Coronary artery (tissue), 2 donors: ENCODE data around the gene ALKBH7.
A peak's percentile ranks its signal among the peaks of the same experiment; 100 is the strongest.
"Not testable (repeated sequence)": the region's sequence is repeated elsewhere in the genome, so short reads cannot be mapped to it uniquely, and the experiment has no call there.

Experiments
- DNase-seq: peaks from one replicate; pipeline ENCODE4 v3.0.0-alpha.2; 2017; ENCODE audit warnings: low spot score
- H3K27ac ChIP-seq, 2 donors: fragments of 200-600 bp; sonication (generic); one replicate each; pipeline ENCODE4 v1.5.1; 2016 to 2019
- H3K4me3 ChIP-seq: fragments of 200-600 bp; sonication (generic); 2 replicates; pipeline ENCODE4 v1.5.1; 2016; ENCODE audit warnings: mild to moderate bottlenecking, moderate library complexity
- TF ChIP-seq, protein P1 (sequence below): fragments of 200-600 bp; sonication (generic); IDR thresholded peaks from one replicate; pipeline ENCODE4 v1.5.1; 2019; ENCODE audit warnings: antibody characterized with exemption

ALKBH7 gene

DNA sequence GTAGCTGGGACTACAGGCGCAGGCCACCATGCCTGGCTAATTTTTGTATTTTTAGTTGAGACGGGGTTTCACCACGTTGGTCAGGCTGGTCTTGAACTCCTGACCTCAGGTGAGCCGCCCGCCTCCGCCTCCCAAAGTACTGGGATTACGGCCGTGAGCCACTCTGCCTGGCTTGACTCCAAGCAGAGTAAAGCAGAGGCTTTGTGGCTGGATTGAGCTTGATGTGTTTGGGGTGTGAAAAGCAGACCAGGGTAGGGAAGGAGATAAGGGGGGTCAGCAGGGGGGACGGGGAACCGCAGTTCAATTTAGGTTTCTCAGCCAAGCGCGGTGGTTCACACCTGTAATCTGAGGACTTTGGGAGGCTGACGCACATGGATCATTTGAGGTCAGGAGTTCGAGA is 15.4 kb upstream of the ALKBH7 start:
- no peak overlapping the region for H3K27ac ChIP-seq
- no peak for DNase-seq
- H3K4me3 ChIP-seq: no peak overlapping the region
- TF ChIP-seq, protein P1, sequence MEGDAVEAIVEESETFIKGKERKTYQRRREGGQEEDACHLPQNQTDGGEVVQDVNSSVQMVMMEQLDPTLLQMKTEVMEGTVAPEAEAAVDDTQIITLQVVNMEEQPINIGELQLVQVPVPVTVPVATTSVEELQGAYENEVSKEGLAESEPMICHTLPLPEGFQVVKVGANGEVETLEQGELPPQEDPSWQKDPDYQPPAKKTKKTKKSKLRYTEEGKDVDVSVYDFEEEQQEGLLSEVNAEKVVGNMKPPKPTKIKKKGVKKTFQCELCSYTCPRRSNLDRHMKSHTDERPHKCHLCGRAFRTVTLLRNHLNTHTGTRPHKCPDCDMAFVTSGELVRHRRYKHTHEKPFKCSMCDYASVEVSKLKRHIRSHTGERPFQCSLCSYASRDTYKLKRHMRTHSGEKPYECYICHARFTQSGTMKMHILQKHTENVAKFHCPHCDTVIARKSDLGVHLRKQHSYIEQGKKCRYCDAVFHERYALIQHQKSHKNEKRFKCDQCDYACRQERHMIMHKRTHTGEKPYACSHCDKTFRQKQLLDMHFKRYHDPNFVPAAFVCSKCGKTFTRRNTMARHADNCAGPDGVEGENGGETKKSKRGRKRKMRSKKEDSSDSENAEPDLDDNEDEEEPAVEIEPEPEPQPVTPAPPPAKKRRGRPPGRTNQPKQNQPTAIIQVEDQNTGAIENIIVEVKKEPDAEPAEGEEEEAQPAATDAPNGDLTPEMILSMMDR: no peak

- H3K27ac ChIP-seq: no peak overlapping the region
- TF ChIP-seq, protein P1: no peak
- DNase-seq: no peak
- H3K4me3 ChIP-seq: no peak overlapping the region
These were observed 14.6 kb upstream of the ALKBH7 start for GRCh38 chr19:6358003-6358402.

DNA sequence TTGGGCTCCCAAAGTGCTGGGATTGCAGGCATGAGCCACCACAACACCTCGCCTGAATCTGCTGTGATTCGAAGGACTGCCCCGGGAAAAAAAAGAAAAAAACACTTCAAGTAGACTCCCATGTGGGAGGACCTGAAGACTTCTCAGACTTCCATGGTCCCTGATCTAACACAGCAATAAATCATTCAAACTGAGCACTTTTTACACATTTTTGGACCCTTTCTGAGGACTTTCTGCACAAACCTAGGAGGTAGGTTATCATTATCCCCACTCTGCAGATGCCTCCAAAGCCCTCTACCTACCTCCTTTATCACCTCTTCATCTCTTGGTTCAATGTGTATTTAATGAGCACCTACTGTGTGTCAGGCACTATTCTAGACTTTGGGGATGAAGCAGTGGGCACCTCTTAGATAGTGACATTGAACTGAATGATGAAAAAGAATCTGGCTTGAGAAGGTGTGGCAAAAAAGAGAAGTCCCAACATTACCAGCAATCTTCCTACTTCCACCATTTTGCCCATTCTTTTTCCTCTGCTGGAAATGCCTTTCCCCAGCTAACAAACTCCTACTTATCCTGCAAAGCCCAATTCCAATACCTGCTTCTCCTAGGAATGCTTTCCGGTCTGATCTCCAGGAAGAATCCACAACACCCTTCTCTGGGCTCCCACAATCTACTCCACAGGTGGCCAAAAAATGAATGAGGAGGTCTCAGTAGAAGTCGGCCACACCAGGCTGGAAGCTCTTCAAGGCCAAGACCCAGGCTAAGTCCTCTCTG is 12.8 kb upstream of the ALKBH7 start:
- no peak for DNase-seq
- TF ChIP-seq, protein P1: no peak
- no peak overlapping the region for H3K4me3 ChIP-seq
- no peak overlapping the region for H3K27ac ChIP-seq

- DNase-seq, H3K4me3 ChIP-seq, H3K27ac ChIP-seq: not testable (repeated sequence)
These were observed 12.1 kb upstream of the ALKBH7 start for GRCh38 chr19:6360445-6360844.

DNA sequence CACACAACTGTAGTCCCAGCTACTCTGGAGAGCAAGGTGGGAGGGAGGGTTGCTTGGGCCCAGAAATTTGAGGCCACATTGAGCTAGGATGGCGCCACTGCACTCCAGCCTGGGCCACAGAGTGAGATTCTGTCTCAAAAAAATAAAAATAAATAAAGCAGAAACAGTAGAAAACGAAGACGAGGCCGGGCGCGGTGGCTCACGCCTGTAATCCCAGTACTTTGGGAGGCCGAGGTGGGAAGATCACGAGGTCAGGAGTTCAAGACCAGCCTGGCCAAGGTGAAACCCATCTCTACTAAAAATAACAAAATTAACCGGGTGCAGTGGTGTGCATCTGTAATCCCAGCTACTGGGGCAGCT is 11.8 kb upstream of the ALKBH7 start:
- not testable (repeated sequence) for DNase-seq
- H3K4me3 ChIP-seq: peak overlapping the region; percentile 98
- peak overlapping the region; percentile 85 to 96 for H3K27ac ChIP-seq

DNA sequence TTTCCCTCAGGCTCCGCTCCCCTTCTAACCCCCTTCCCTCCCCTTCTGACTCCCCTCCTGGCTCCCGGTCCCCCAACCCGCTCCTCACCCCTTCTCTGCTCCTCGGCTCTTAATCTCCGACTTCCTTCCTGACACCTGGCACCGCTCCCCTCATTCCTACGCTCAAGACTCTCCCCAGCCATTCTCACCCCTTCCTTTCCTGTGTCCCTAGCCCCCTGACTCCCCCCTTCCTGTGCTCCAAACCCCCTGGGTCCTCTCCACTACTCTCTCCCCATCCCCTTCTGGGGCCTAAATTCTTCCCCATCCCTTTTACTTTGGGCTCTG is 10.6 kb upstream of the ALKBH7 start:
- H3K27ac ChIP-seq: peak overlapping the region; percentile 85 to 96
- H3K4me3 ChIP-seq: peak overlapping the region; percentile 98
- TF ChIP-seq, protein P1: no peak
- DNase-seq: no peak

DNA sequence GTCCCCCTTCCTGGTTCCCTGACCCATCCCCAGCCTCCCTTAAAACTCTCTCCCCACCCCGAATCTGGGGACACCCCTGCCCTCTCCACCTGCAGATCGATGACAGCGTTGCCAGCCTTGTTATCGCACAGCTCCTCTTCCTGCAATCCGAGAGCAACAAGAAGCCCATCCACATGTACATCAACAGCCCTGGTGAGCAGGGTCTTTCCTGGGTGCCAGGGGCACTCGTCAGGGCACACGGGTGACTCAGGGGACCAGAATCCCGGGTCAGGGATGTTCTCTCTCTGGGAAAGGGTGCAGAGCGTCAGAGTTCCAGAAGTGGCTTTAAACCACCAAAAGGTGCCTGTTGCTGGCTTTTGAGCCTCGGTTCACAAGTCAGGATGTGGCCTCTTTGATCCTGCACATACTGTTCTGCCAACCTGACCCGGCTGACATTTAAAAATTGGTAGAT is 10.2 kb upstream of the ALKBH7 start:
- TF ChIP-seq, protein P1: no peak
- no peak for DNase-seq
- peak overlapping the region; percentile 98 for H3K4me3 ChIP-seq
- H3K27ac ChIP-seq: peak overlapping the region; percentile 85 to 96

GRCh38 chr19:6364353-6364752 is 8.2 kb upstream of the ALKBH7 start:
- Histone ChIP-seq H3K4me3 (no peak overlapping the region), H3K27ac (no peak overlapping the region)
- DNase-seq: no peak
- TF ChIP-seq, protein P1: no peak
